ENCODE data around the gene TRIM26. TPM values are rescaled to one million over a fixed set of nuclear protein-coding genes. Genes with fewer than 3 reads are reported as not detected.
A peak's percentile ranks its signal among the peaks of the same experiment; 100 is the strongest.

TRIM26 gene
- total and polyA plus RNA-seq, 2 of the 13 experiments (the other 11 are each of a cell fraction or from before 2014, with no cell fraction given), result 27.1 to 38.7 TPM

GRCh38 chr6:30213667-30213956 lies 406 bp upstream of the TRIM26 start (continued):
- TF ChIP-seq NFKBIZ (CRISPR knock-in tag; IDR thresholded peaks at IDR 0.05) (no peak), ZHX2 (IDR thresholded peaks at IDR 0.05; ENCODE audit: low read depth) (no peak), ZHX2 (CRISPR knock-in tag; IDR thresholded peaks at IDR 0.05; ENCODE audit: borderline replicate concordance) (no peak; the same call in 1 of the 2 replicates), MEF2D (CRISPR knock-in tag; IDR thresholded peaks at IDR 0.05) (no peak), ZBTB10 (CRISPR knock-in tag; IDR thresholded peaks at IDR 0.05; ENCODE audit: borderline replicate concordance) (no peak), NCOA1 (CRISPR knock-in tag; IDR thresholded peaks at IDR 0.05) (no peak), IRF1 (CRISPR knock-in tag; IDR thresholded peaks at IDR 0.05; ENCODE audit: low read depth) (peak; percentile 8; the same call in 1 of the 2 replicates), ZNF337 (CRISPR knock-in tag; IDR thresholded peaks at IDR 0.05; ENCODE audit: borderline replicate concordance, low read depth) (no peak), TBX2 (CRISPR knock-in tag; IDR thresholded peaks at IDR 0.05; ENCODE audit: borderline replicate concordance) (0 out of 2 replicates have a peak, but pooled peaks have one; percentile 3), ZNF512 (CRISPR knock-in tag; IDR thresholded peaks at IDR 0.05) (no peak), POGK (CRISPR knock-in tag; conservative IDR thresholded peaks at IDR 0.05) (no peak), NFIB (CRISPR knock-in tag; IDR thresholded peaks at IDR 0.05; ENCODE audit: borderline replicate concordance) (no peak), IRF2 (CRISPR knock-in tag; IDR thresholded peaks at IDR 0.05) (no peak)
